AG09319 (cell line): ENCODE results near the gene MRE11.

ENCODE experiments used
- DNase-seq: peaks from one replicate; pipeline ENCODE4 v3.0.0-alpha.2; 2010; ENCODE audit warnings: low read depth; ENCODE audit errors: extremely low read depth
- CTCF ChIP-seq: IDR thresholded peaks from 2 replicates; pipeline ENCODE4 v1.5.1; 2011; ENCODE audit warnings: low read depth, mild to moderate bottlenecking, inconsistent platforms, low read length, moderate library complexity

MRE11 gene

GRCh38 chr11:94450048-94450447 lies 43.6 kb downstream of the MRE11 start:
- DNase-seq, result peak; percentile 1
- TF ChIP-seq CTCF, result no peak

GRCh38 chr11:94449437-94449836 lies 44.2 kb downstream of the MRE11 start:
- TF ChIP-seq CTCF, result no peak
- peak; percentile 25 for DNase-seq

GRCh38 chr11:94449029-94449428 lies 44.6 kb downstream of the MRE11 start:
- no peak for TF ChIP-seq CTCF
- no peak for DNase-seq

- no peak for TF ChIP-seq CTCF
These were observed 46.5 kb downstream of the MRE11 start for GRCh38 chr11:94447149-94447548.

GRCh38 chr11:94445641-94446040 lies 48.0 kb downstream of the MRE11 start:
- TF ChIP-seq CTCF, result no peak

More at GRCh38 chr11:94447149-94447548, 46.5 kb downstream of the MRE11 start:
- no peak for DNase-seq

GRCh38 chr11:94433049-94433448 lies 60.6 kb downstream of the MRE11 start:
- no peak for DNase-seq
- no peak for TF ChIP-seq CTCF

More at GRCh38 chr11:94445641-94446040, 48.0 kb downstream of the MRE11 start:
- DNase-seq, result no peak

GRCh38 chr11:94424662-94425061 lies 69.0 kb downstream of the MRE11 start:
- DNase-seq, result no peak
- no peak for TF ChIP-seq CTCF

- no peak for TF ChIP-seq CTCF
- DNase-seq, result no peak
These were observed 69.6 kb downstream of the MRE11 start for GRCh38 chr11:94424011-94424410.
